Measurements from ENCODE around the gene KIF18A. TPM values are rescaled to one million over a fixed set of nuclear protein-coding genes. Genes with fewer than 3 reads are reported as not detected.

KIF18A gene
- total RNA-seq, 1 donor from 2014 or later, result 19.1 TPM

DNA sequence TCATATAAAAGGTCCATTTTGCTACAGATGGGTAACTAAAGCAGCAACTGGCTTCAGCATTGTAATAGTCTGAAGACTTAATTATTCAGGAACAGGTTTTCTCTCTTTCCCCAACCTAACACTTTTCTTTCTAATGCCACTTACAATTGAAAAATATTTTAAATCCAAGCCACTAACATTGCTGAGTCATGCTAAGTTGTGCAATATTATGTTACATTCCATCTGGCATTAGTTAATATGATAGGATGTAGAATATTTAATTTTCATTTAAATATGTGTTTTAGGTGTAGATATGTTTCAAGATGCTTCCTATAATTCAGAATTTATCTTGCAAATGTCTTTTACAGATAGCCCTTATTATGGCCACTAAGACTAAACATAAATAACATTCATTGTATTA lies 98.6 kb downstream of the KIF18A start:
- intact Hi-C loops (cut with micrococcal nuclease), result no loop called here
- Mint-ChIP-seq H3K27ac (no peak overlapping the region), H3K27me3 (ENCODE audit: low read depth) (no peaks in the 10 kb centered on the region), H3K4me1 (ENCODE audit: low read depth) (no peaks in the 10 kb centered on the region), H3K4me3 (ENCODE audit: low read depth) (no peak overlapping the region), H3K9me3 (no peaks in the 10 kb centered on the region), H3K36me3 (ENCODE audit: low read depth) (peaks cover 2% of the 10 kb centered on the region)
- DNase-seq (ENCODE audit: low spot score), result no peak

DNA sequence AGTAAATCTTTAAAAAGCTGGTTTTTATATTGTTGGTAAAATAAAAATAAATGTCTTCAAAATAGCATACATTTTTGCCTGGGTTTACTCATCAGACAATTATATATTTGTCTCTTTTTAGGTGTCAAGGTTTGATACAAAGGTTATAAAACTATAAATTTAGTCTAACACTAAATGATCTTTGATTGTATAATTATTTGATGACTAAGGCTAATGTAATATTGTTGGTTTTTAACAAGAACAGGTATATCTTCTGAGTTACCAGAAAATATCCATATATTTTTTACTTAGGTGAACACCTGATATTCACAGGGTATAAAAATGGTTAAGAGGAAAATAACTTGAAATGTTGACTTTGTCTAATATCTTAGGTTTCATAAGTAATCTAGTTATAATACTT lies 104.3 kb downstream of the KIF18A start:
- H3K36me3 Mint-ChIP-seq (ENCODE audit: low read depth), result peaks cover 12% of the 10 kb centered on the region
- no peak overlapping the region for H3K27ac Mint-ChIP-seq
- H3K9me3 Mint-ChIP-seq, result peaks cover 32% of the 10 kb centered on the region
- H3K4me1 Mint-ChIP-seq (ENCODE audit: low read depth), result no peaks in the 10 kb centered on the region
- intact Hi-C loops (cut with micrococcal nuclease), result no loop called here
- H3K27me3 Mint-ChIP-seq (ENCODE audit: low read depth), result no peaks in the 10 kb centered on the region
- DNase-seq (ENCODE audit: low spot score), result no peak
- no peak overlapping the region for H3K4me3 Mint-ChIP-seq (ENCODE audit: low read depth)

DNA sequence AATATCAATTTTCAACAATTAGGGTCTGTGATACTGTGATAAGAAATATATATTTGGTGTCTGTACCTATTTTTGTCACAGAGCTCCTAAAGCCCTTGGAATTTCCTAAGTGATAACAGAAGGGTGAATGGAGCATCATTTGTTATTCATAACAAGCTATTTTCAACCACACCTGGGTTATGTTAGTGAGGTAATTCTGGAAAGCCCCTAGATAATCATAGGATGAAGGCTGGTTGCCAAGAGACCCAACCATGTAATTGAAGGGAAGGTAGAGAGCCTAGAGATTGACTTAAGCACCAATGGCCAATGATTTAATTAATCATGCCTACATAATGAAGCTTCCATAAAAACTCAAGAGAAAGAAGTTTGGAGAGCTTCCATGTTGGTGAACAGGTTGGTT lies 109.4 kb downstream of the KIF18A start:
- H3K9me3 Mint-ChIP-seq, result peaks cover 37% of the 10 kb centered on the region
- H3K27me3 Mint-ChIP-seq (ENCODE audit: low read depth), result no peaks in the 10 kb centered on the region
- no peak overlapping the region for H3K4me3 Mint-ChIP-seq (ENCODE audit: low read depth)
- no peak for DNase-seq (ENCODE audit: low spot score)
- peaks cover 12% of the 10 kb centered on the region for H3K36me3 Mint-ChIP-seq (ENCODE audit: low read depth)
- H3K4me1 Mint-ChIP-seq (ENCODE audit: low read depth), result no peaks in the 10 kb centered on the region
- no peak overlapping the region for H3K27ac Mint-ChIP-seq
- intact Hi-C loops (cut with micrococcal nuclease), result no loop called here

DNA sequence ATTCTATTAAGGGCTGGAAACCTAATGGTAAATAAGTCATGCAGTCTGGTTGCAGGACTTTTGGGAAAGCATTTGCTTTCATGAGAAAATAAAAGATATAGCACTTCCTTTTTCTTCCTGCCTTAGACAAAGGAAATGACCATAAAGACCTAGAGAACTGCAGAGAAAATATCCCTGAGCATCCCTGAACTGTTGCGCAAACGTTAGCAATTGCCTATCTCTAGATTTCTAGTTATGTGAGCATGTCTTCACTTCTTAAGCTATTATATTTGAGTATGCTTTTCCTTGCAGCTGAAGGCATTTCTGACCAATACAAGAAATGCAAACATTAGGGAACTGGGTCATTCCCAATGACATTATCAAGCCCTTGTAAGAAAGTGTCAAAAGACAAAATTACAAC lies 110.6 kb downstream of the KIF18A start:
- no peaks in the 10 kb centered on the region for H3K27me3 Mint-ChIP-seq (ENCODE audit: low read depth)
- intact Hi-C loops (cut with micrococcal nuclease), result no loop called here
- peaks cover 27% of the 10 kb centered on the region for H3K9me3 Mint-ChIP-seq
- no peak for DNase-seq (ENCODE audit: low spot score)
- peaks cover 7% of the 10 kb centered on the region for H3K36me3 Mint-ChIP-seq (ENCODE audit: low read depth)
- H3K4me1 Mint-ChIP-seq (ENCODE audit: low read depth), result no peaks in the 10 kb centered on the region
- H3K4me3 Mint-ChIP-seq (ENCODE audit: low read depth), result no peak overlapping the region
- no peak overlapping the region for H3K27ac Mint-ChIP-seq

DNA sequence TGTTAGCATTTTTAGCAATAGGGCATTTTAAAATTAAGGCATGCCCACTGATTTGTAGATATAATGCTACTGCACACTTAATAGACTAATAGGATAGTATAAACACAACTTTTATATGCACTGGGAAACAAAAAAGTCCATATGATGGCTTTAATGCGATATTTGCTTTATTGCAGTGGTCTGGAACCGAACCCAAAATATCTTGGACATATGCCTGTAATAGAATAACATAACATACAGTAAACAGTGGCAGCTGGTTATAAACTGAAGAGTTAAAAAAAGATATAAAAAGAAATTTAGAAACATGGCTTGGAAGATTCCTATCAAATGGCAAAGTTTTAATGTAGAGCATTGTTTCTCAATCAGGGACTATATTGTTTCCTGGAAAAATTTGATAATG lies 111.9 kb downstream of the KIF18A start:
- H3K27me3 Mint-ChIP-seq (ENCODE audit: low read depth), result no peaks in the 10 kb centered on the region
- no peak overlapping the region for H3K27ac Mint-ChIP-seq
- peaks cover 19% of the 10 kb centered on the region for H3K9me3 Mint-ChIP-seq
- intact Hi-C loops (cut with micrococcal nuclease), result no loop called here
- no peaks in the 10 kb centered on the region for H3K4me1 Mint-ChIP-seq (ENCODE audit: low read depth)
- H3K4me3 Mint-ChIP-seq (ENCODE audit: low read depth), result no peak overlapping the region
- no peaks in the 10 kb centered on the region for H3K36me3 Mint-ChIP-seq (ENCODE audit: low read depth)
- DNase-seq (ENCODE audit: low spot score), result no peak

DNA sequence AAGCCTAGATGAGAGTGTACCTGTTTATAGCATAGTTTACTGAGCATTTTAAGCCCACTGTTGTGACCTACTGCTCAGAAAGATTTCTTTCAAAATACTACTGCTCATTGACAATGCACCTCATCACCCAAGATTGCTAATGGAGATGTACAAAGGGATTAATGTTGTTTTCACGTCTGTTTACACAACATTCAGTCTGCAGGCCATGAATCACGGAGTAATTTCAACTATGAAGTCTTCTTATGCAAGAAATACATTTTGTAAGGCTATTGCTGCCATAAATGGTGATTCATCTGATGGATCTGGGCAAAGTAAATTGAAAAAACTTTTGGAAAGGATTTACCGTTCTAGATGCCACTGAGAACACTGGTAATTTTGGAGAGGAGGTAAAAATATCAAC lies 112.9 kb downstream of the KIF18A start:
- Mint-ChIP-seq H3K27me3 (ENCODE audit: low read depth) (no peaks in the 10 kb centered on the region), H3K4me3 (ENCODE audit: low read depth) (no peak overlapping the region), H3K9me3 (peaks cover 10% of the 10 kb centered on the region), H3K4me1 (ENCODE audit: low read depth) (no peaks in the 10 kb centered on the region), H3K27ac (no peak overlapping the region), H3K36me3 (ENCODE audit: low read depth) (no peaks in the 10 kb centered on the region)
- DNase-seq (ENCODE audit: low spot score), result no peak
- intact Hi-C loops (cut with micrococcal nuclease), result no loop called here

DNA sequence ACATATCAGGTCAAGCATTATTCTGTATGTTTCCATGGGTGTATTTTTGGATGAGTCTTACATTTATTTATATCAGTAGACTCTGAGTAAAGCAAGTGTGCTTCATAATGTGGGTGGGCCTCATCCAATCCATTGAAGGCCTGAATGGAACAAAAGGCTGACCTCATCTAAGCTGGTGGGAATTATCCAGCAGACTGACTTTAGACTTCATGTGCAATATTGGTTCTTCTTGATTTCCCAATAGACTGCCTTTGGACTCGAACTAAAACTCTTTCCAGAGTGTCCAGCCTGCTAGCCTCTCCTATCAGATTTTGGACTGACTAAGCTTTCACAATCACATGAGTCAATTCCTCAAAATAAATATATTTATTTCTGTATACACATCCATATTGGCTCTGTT lies 116.2 kb downstream of the KIF18A start:
- Mint-ChIP-seq H3K4me1 (ENCODE audit: low read depth) (no peaks in the 10 kb centered on the region), H3K9me3 (no peaks in the 10 kb centered on the region), H3K27me3 (ENCODE audit: low read depth) (no peaks in the 10 kb centered on the region), H3K4me3 (ENCODE audit: low read depth) (no peak overlapping the region), H3K36me3 (ENCODE audit: low read depth) (no peaks in the 10 kb centered on the region), H3K27ac (no peak overlapping the region)
- intact Hi-C loops (cut with micrococcal nuclease), result no loop called here
- DNase-seq (ENCODE audit: low spot score), result no peak

DNA sequence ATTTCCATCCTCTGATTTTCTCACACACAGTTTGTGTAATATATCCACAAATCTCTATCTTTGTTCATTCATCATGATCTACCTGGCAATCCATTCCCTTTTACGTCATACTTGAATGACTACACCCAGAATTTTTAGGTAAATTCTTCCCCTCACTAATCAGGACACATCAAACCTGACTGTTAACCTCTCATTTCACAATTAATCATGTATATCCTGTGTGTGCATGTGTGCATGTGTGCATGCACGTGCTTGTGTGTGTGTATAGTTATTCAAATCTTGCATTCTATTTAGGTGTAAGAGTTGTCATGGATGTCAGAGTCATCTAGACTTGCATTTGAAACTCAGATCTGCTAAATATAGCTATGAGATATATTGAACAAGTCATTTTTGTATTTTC lies 130.4 kb downstream of the KIF18A start:
- no peaks in the 10 kb centered on the region for H3K4me1 Mint-ChIP-seq (ENCODE audit: low read depth)
- no peaks in the 10 kb centered on the region for H3K27me3 Mint-ChIP-seq (ENCODE audit: low read depth)
- no peak for DNase-seq (ENCODE audit: low spot score)
- H3K36me3 Mint-ChIP-seq (ENCODE audit: low read depth), result no peaks in the 10 kb centered on the region
- no peaks in the 10 kb centered on the region for H3K9me3 Mint-ChIP-seq
- no peak overlapping the region for H3K4me3 Mint-ChIP-seq (ENCODE audit: low read depth)
- intact Hi-C loops (cut with micrococcal nuclease), result no loop called here
- no peak overlapping the region for H3K27ac Mint-ChIP-seq

DNA sequence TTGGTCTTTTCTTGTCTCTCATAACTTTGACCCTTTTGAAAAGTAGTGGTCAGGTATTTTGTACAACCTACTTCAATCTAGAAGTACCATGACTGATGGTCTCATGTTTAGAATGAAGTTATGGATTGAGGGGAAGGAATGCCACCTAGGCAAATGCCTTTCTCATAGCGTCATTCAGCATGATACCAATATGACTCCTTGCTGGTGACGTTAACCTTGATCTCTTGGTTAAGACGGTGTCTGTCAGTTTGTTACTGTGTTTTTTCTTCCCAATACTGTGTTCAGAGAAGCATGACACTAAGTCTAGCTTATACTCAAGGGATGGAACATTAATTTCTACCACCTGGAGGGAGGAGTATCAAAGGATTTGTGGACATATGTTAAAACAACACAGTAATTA lies 130.9 kb downstream of the KIF18A start:
- Mint-ChIP-seq H3K27me3 (ENCODE audit: low read depth) (no peaks in the 10 kb centered on the region), H3K4me3 (ENCODE audit: low read depth) (no peak overlapping the region), H3K4me1 (ENCODE audit: low read depth) (no peaks in the 10 kb centered on the region), H3K36me3 (ENCODE audit: low read depth) (no peaks in the 10 kb centered on the region), H3K9me3 (no peaks in the 10 kb centered on the region), H3K27ac (no peak overlapping the region)
- intact Hi-C loops (cut with micrococcal nuclease), result no loop called here
- no peak for DNase-seq (ENCODE audit: low spot score)

DNA sequence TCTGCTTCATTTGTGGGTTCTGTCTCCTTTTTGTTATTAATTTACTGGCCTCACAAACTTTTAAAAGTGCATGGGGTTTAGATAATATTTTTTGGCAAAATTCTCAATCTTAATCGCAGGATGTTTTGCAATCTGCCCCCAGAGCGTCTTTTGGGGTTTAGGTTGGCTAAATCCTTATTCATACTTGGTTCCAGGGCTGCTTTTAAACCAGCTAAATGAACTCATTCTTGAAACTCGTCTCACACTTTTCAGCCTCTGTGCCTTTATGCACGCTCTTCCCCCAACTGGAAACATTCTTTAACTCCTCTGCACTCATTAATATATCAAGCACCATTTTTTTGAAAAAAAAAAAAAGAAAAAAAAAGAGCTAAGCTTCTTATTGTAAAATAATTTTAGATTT lies 131.7 kb downstream of the KIF18A start:
- Mint-ChIP-seq H3K36me3 (ENCODE audit: low read depth) (no peaks in the 10 kb centered on the region), H3K27me3 (ENCODE audit: low read depth) (no peaks in the 10 kb centered on the region), H3K4me3 (ENCODE audit: low read depth) (no peak overlapping the region), H3K27ac (no peak overlapping the region), H3K4me1 (ENCODE audit: low read depth) (no peaks in the 10 kb centered on the region), H3K9me3 (no peaks in the 10 kb centered on the region)
- no peak for DNase-seq (ENCODE audit: low spot score)
- intact Hi-C loops (cut with micrococcal nuclease), result no loop called here

DNA sequence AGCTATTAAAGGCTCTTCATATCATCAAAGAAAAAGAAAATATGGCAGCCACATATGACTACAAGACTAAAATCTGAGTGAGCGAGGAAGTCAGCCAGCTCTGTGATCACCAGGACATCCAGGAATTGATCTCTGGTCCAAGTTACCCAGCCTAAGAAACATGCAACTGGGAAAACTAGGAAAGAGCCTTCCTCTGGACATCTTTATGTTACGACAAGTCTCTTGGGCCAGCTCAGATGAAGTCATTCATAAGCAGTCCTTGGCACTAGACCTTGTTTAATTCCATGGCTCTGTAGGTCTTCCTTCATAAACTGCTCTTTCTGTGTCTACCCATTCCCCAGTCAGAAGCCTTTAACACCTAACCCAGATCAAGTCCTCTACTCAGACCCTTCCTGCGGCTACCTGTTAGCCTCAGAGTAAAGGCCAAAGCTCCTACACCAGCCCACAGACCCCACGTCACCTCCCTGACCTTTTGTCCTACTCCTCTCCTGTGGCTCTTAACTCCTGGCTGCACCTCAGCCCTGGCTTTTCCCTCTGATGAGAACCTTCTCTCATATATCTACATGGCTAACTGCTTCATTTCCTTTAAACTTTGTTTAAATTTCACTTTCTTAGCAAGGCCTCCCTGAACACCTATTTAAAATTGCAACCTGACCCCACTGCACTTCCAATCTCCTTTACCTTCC lies 134.0 kb downstream of the KIF18A start:
- no peaks in the 10 kb centered on the region for H3K4me1 Mint-ChIP-seq (ENCODE audit: low read depth)
- intact Hi-C loops (cut with micrococcal nuclease), result no loop called here
- no peak for DNase-seq (ENCODE audit: low spot score)

DNA sequence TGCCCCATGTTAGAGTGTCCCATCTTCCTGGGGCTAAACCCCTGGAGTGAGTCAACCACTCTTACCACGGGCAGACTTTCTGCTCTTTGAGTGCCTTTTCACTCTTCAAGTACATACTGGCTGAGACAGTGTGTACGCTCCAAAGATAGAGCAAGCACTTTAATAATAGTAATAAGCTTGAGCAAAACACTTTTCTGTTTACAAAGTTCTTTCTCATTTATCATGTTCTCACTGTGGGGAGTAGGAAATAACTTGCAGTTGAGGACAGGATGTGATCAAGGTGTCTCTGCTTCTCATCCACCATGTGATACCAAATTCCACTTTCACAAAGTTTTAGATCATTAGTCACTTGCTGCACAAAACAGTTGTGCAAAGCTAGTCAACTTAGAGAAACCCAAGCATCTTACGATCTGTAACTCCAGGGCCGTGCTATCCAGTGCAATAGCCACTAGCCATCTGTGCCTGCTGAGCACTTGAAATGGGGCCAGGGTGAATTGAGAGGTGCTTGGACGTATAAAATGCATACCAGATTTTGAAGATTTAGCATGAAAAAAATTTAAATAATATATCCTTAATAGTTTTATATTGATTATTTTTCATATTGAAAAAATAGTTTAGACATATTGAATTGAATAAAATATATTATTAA lies 135.3 kb downstream of the KIF18A start:
- Mint-ChIP-seq H3K4me1 (ENCODE audit: low read depth) (no peaks in the 10 kb centered on the region), H3K4me3 (ENCODE audit: low read depth) (no peak overlapping the region), H3K27me3 (ENCODE audit: low read depth) (no peaks in the 10 kb centered on the region), H3K9me3 (no peaks in the 10 kb centered on the region), H3K27ac (no peak overlapping the region), H3K36me3 (ENCODE audit: low read depth) (no peaks in the 10 kb centered on the region)
- intact Hi-C loops (cut with micrococcal nuclease), result no loop called here
- DNase-seq (ENCODE audit: low spot score), result no peak

More for the DNA sequence above, 134.0 kb downstream of the KIF18A start:
- H3K36me3 Mint-ChIP-seq (ENCODE audit: low read depth), result no peaks in the 10 kb centered on the region
- no peak overlapping the region for H3K4me3 Mint-ChIP-seq (ENCODE audit: low read depth)
- H3K9me3 Mint-ChIP-seq, result no peaks in the 10 kb centered on the region
- no peaks in the 10 kb centered on the region for H3K27me3 Mint-ChIP-seq (ENCODE audit: low read depth)
- H3K27ac Mint-ChIP-seq, result no peak overlapping the region

DNA sequence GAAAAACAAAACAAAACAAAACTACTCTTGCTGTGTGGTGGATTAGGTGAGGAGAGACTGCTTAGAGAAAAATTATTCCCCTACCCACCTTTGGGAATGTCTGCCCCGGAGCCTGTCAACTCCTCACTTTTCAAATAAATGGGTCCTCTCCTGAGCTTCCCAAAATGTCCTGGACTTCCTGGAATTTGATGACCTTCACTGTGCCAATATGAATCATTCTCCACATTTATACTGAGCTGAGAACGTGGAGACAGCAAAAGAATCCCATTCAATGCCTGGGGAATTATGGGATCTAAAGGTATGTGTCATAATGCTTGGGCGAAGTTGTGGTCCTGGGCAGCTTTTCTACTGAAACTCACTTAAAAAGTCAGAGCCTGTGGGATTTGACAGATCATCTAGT lies 136.8 kb downstream of the KIF18A start:
- no peak for DNase-seq (ENCODE audit: low spot score)
- Mint-ChIP-seq H3K4me1 (ENCODE audit: low read depth) (no peaks in the 10 kb centered on the region), H3K27me3 (ENCODE audit: low read depth) (no peaks in the 10 kb centered on the region), H3K9me3 (no peaks in the 10 kb centered on the region), H3K27ac (no peak overlapping the region), H3K36me3 (ENCODE audit: low read depth) (no peaks in the 10 kb centered on the region), H3K4me3 (ENCODE audit: low read depth) (no peak overlapping the region)
- intact Hi-C loops (cut with micrococcal nuclease), result no loop called here
